Right kidney (tissue), 1 donor: ENCODE results near the gene TENM3.

Source experiments
- DNase-seq: peaks from one replicate; pipeline ENCODE4 v3.0.0-alpha.2; 2016

Gene TENM3

DNA sequence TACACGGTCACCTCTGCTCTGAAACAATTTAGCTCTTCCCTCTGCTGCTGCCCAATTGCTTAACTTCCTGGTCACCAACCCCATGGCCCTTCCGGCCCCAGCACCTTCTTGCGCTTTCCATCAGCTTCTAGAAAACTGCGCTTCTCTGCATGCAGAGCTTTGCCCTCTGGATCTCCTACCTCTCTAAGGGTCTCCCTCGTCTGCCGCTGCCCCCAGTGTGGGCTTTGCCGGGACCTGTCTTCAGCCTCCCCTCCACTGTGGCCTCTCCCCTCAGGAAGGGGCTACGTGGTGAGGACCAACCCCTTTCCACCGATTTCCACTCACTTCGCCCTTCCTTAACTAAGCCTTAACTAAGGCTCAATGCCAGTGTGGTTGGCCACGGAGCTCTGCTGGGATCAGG is 579.4 kb downstream of the TENM3 start:
- DNase-seq: no peak

DNA sequence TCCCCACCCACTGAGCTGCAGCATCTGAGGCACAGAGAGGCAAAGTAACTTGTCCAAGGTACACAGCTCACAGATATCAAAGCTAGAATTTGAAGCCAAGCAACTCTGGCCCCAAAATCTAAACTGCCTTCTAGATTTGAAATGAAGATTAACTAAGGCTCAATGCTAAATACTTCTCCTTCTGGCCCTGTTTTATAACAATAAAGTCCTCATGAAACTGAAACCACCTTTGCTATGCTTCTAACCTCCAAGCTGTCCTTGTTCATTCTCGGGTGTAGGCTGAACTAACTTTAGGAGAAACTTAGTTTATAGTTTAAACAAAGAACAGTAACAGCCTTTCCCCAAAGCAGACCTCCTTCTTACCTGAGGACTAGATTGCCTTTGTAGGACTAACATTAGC is 580.4 kb downstream of the TENM3 start:
- no peak for DNase-seq

DNA sequence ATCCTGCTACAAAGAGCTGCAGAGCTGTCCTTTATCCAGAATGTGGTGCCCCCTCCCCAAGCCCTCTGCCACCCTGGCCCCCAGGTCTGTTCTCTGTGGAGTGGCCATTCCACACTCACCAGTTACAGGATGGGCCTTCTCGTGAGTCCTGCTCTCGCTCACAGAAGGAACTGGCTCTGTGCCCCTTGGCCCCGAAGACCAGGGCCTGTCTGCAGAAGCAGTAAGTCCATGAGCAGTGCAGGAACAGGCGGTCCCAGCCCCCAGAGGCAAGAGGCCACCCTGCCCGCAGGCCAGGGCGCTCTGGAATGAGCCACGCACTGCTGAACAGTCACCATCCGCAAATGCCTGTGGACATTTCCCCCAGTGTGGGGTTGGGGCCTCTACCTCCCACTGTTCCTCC is 581.8 kb downstream of the TENM3 start:
- DNase-seq: no peak

DNA sequence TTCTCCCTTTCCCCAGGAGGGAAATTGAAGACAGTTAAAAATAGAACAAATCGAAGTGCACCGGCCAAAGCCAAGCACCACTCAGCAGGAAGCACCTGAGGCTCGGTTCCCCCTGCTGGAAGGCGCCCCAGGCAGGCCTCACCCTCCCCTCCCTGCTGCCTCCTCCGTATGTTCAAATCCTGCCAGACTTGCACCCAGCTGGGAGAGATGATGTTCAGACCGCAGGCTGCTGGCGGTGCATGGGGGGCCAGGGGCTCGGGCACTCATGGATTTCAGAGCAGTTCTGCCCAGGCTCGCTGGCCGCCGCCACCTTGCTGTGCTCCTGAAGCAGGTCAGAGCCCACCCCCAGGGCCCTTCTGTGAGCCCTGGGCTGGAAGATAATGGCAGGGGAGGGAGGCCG is 582.6 kb downstream of the TENM3 start:
- no peak for DNase-seq

DNA sequence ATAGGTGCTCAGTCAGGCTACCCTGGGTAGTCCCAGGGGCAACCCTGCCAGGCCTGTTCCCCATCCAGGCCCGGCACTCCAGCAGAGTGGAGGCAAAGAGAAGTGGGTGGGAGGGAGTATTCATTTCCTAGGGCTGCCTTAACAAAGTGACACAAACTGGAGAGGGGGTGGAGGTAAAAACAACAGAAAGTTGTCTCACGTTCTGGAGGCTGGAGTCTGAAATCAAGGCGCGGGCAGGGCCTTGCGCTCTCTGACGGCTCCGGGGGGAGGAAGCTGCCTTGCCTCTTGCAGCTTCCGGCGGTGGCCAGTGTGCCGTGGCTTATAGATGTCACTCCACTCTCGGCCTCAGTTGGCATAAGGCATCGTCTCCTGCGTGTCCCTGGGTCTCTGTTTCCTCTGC is 583.2 kb downstream of the TENM3 start:
- peak; percentile 40 for DNase-seq

DNA sequence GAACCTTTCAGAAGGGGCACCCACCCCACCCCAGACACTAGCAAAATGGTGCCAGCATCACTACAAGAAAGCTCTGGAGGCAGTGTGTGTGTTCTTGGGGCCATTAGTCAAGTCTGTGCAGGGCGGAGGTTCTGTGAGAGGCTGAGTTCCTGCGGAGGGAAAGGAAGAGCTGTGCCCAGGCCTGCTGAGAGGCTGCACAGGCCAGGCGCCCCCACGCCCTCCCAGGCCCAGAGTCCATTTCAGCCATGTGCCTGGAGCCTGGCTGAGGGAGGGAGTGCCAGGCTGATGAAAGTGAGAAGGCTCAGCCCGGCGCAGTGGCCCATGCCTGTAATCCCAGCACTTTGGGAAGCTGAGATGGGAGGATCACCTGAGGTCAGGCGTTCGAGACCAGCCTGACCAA is 584.0 kb downstream of the TENM3 start:
- no peak for DNase-seq

DNA sequence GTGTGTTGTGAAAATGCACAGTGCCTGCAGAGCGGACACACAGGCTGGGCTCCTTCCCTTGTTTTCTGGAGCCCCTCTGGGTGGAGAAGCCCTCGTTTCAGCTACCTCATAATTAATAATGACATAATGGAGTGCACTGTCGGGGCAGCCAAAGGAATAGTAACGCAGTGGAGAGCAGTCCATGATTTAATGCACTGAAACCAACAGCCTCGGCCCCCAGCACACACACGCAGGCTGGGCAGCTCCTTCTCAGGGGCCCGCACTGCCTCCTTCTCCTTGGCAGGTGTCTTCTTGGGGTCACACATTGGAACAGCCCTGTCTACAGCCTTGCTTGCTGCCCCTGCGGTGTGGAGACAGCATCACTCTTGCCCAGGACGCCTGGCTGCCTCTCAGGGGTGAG is 584.8 kb downstream of the TENM3 start:
- DNase-seq: no peak

DNA sequence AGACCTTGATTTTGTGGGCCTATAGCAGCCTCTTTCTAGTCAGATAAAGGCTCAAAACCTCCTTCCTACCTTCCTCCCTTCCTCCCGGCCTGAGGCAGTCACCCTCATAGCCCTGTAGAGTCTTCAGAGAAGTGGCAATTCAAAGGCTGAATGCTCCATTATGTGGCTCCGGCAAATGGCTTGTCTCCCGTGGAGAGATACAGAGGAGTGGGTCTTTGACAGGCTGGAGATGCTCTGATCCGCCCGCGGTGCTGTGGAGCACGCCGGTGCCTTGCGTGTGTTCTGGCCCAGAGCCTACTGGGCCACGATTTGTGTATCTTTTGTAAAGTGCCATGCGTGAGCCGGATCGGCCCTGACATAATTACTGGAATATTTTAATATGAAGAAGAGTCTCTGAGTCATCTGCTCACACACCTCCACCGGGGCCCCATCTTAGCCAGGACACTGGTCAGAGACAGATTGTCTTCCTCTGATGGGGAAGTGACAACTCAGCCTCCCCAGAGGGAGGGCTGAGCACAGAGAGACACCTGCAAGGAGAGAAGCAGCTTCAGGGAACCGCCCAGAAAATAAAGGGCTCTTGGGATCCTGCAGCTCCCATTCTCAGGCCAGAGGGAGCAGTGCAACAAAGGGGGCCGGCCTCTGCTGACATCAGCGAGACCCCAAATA is 585.3 kb downstream of the TENM3 start:
- DNase-seq: no peak

DNA sequence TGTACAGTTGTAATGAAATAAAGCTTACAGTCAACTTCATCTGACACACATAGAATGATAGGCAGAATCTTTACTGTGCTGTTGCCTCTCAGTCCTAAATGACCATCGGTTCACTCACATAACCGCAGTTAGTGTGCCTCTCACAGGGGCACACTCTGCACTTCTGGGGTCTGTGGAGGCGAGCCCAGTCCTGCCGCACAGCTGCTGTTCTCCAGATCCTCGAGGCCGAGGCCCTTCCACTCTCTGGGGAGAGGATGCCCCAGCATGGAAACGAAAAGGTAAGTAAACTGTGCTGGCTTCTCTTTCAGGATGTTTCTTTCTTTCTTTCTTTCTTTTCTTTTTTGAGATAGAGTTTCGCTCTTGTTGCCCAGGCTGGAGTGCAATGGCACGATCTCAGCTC is 586.0 kb downstream of the TENM3 start:
- DNase-seq: no peak

DNA sequence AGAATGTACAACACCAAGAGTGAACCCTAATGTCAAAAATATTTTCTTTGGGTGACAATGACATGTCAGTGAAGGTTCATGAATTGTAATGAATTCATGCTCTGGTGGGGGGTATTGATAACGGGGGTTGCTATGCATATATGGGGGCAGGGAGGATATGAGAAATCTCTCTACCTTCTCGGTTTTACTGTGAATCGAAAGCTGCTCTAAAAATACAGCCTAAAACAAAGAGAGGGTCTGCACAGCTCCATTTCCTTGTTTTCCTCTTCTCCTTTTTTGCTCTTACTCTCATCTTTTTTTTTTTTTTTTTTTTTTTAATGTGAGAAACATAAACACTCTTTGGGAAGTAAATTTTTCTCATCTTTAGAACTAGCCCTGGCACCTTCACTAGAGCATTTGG is 588.2 kb downstream of the TENM3 start:
- DNase-seq: no peak

DNA sequence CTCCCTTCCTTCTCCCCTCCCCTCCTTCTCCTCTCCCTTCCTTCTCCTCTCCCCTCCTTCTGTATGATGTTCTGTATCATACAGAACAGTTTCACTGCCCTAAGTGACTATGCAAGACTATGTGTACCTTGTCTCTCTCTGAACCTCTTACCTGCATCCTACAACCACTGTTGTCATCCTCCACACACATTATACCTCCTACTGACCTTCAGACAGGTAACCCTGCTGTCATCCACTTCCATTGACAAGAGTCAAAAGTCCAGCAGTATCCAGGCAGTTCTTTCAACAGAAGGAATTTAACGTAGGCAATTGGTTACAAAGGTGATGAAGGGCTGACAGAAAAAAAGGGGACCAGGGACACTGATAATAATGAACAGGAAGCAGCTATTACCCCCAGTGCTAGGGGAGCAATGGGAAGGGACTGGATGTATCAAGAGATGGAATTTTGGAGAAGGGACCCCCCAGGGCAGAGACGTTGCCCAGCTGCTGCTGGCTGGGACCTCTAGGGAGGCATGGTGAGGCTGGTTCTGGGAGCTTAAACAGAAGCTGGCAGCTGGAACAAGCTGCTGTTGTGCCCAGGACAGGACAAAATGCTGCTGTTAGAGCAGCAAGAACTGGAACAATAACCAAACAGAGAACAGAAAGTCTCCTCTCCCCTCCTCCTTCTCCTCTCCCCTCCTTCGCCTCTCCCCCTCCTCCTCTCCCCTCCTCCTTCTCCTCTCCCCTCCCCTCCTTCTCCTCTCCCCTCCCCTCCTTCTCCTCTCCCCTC is 589.3 kb downstream of the TENM3 start:
- DNase-seq: no peak

DNA sequence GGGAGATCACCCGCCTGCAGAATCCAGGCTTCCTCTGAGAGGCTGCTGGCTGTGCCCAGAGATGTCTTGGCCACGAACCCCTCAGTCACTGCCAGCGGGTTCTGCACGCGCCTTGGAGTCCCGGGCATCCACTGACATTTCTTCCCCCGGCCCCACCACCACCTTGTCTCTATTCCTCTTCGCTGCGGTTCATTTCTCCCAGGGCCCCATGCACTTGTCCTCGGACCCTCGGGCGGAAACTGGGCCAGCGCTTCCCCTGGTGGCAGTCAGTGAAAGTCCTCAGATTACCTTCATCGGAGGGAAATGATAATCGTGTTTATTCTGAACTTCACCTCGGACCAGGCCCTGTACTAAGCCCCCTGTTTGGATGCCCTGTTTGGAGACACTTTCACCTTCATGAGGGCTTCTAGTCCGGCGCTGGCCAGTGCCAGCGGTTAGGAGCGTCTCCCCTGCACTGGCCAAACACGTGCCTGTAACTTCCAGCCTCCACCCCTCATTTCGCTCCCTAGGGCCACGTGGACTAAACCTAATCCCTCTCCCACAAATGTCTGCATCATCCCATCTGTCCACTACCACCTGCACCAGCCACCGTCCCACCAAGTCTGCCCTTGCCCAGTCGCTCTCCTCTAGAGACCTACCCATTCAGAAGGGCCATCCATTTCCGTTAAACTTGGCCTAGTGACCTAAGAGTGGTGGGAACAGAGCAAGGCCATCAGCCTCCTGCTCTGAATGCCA is 592.0 kb downstream of the TENM3 start:
- no peak for DNase-seq

DNA sequence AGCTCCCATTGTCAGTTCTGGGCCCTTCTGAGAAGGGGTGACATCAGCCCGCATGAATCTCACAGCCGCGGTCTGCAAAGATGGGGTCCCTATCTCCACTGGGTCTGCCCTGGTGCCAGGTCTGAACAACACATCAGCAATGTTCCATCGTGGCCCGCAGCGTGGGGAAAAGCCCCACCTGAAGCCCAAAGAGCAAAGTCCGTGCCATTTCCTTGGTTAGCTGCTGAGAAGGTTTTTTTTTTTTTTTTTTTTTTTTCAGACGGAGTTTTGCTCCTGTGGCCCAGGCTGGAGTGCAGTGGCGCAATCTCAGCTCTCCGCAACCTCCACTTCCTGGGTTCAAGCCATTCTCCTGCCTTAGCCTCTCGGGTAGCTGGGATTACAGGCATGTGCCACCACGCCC is 594.6 kb downstream of the TENM3 start:
- no peak for DNase-seq

DNA sequence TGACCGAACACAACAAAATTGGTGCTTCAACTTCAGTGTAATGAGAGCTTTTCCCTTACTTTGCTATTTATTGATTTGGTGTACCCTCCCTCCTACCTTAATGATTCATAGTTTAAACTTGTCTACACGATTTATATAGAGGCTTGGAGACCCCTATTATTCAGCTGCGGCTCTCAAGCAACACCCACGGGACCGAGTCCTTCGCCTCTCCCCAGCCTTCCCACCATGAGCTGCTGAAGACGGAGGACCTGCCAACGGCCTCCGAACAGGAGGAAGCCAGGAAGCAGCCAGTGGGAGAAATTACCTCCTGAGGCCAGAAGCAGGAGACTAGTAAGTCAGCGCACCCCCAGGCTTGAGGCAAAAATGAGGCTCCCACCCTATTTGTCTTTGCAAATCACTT is 595.3 kb downstream of the TENM3 start:
- no peak for DNase-seq

DNA sequence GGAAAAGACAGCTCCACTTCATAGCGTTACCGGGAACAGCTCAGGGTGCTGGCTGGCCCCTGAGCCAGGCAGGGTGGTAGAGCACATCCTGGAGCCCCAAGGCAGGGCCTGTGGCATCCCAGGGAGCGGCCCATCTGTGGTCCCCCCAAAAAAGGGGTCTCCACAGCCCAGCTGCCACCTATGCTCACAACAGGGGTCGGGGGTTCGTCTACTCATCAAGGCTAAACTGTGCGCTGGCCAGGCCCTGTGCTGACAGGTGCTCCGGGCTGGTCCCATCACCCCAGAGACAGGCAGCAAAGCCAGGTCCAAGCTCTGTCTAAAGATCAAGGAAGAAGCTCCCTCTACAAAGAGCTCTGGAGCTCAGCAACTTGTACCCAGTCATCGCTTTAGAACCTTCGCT is 596.1 kb downstream of the TENM3 start:
- DNase-seq: no peak

DNA sequence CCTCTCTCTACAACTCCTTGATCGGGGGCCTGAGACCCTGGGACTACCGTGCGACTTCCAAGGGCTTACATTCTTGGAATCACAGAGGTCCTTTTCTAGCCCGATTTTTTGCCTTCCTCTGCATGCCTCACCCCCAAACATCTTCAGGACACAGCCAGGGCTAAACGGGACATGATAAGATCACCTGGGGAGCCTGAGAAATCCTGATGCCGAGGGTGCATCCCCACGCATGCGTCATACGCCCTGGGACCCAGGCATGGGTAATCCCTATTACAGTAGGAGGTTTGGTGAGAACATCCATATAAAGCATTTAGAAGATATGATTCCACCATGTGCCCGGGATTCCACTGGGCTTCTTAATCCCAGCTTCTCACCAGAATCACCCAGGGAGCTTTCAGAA is 596.9 kb downstream of the TENM3 start:
- DNase-seq: no peak

DNA sequence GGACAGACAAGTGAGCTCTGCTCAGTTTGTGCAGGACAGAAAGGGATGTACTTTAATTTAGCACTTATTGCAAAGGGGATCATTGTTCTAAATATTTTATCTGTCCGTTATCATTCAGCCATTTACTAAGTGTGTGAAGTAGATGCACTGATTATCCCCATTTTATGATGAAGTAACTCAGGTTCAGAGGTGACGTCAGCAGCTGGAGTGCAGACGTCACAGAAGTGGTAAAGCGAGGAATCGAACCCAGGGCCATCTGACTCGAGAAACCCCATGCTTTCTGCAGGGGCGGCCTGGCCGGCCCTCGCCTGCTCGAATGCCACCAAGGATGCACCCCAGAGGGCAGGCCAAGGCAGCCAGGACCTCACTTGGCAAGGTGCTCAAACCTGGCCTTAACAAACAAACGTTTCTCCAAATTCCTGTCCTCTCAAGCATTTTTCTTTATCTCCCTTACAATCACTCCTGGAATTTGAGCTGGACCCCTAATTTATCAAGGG is 599.0 kb downstream of the TENM3 start:
- DNase-seq: no peak

DNA sequence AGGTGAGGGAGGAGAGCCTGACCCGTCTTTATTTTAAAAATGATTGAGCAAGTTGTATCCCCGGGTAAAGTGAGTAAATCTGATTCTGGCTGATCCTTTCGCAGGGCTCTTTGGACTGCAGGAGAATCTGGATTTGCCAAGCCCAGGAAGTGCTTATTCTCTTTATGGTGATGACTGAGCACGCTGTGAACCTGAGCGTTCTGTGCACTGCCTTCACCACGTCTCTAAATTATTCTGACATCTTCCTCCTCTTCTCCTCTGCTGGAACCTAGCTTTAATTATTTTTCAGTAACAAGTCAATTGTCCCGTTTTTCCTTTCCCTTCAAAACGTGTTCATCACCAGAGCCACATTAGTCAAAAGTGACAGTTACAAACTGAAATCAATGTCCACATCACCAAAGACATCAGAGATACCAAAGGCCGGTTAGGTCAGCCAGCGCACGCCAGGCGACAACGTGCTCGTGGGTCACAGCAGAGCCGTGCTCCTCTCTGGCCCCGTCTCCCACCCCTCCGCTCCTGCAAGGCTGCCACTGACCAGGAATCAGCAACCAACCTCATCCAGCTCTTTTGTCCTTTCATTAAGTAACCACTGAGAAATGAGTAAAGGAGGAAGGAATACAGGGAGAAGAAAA is 599.7 kb downstream of the TENM3 start:
- no peak for DNase-seq

DNA sequence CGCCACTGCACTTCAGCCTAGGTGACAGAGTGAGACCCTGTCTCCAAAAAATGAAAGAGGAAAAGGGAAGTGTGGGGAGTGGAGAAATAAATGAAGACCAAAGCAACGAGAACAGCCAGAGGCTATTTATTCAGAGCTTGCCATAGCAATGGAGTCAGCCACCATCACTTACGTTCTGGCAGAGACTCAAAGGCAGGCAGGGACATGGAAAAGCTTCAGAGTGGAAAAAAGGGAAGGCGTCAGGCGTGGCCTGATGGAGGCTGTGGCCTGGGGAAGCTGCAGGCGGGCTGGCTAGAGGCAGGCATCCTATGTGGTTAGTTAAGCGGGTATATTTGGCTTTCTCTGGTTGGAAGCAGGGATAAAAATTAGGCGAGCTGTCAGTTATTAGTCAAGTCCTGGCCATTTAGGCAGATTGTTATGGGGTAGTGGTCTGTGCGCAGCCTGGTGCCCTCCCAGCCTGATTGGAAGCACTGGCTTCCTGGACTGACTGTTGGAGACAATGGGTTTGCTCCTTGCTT is 600.7 kb downstream of the TENM3 start:
- no peak for DNase-seq

DNA sequence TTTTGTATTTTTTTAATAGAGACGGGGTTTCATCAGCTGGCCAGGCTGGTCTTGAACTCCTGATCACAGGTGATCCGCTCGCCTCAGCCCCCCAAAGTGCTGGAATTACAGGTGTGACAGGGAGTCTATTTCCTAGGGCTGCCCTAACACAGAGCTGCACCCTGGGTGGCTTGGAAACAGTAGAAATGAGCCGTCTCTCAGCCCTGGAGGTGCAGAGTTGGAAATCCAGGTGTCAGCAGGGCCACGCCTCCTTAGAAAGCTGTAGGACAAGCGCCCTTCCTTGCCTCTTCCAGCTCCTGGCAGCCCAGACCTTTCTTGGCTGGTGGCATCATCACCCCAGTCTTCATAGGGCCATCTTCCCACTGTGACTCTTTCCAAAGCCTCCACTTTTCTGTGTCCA is 602.4 kb downstream of the TENM3 start:
- DNase-seq: no peak

DNA sequence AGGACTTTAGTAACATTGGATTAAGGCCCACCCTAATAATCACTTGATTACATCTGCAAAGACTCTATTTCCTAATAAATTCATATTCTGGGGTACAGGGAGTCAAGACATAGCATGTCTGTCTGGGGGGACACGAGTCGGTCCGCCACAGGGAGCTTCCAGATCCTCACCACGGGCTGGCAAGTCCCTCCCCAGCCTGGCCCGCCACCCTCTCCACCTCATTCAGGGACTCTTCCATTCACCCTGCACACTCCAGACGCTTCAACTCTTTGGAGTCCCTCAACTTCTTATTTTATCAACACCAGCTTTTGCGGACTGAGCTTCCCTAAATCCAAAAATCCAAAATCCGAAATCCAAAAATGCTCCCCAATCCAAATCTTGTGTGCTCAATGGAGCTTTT is 602.8 kb downstream of the TENM3 start:
- no peak for DNase-seq

DNA sequence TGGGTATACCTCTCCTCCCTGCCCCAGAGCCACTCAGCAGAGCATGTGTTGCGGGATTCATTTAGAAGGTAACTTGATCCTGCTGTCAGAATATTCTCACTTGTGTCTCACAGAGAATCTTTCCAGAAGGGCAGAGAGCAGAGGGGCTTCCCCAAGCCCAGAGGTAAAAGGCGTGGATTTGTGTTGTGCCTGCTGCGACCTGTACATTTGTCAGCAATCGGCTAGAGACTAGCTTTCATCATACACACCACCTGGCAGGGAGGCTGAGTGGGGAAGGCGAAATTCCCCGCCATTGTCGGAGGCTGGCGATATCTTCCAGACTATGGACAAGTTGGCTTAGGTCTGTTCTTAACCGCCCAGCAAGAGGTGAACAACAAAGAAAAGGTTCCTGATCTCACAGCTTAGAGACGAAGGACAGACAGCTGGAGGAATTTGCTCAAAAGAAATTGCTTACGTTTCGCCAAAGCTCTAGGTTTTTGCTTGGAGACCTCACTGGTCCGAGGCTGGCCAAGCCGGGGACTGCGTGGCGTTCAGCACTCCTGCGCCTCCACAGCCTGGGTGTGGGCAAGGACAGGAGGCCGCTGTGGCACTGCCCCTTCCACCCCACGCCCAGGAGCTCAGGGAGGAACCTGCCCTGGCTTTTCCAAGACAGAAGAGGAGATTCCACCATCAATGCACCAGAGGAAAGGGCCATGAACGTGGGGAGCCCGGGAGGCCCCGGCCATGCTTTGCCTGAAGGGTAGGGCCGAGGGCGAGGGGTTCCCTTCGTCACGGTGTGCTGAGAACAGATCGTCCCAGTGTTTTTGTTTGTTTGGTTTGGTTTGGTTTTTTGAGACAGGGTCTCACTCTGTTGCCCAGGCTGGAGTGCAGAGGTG is 604.6 kb downstream of the TENM3 start:
- no peak for DNase-seq
